ENCODE results near the gene TRAPPC12.
"Not testable (repeated sequence)": the region's sequence is repeated elsewhere in the genome, so short reads cannot be mapped to it uniquely, and the experiment has no call there.

The TRAPPC12 gene

GRCh38 chr2:3379647-3380534, at the start of gene TRAPPC12:
TSS of gene TRAPPC12 (plus strand) at chr2:3379694. CDS start at chr2:3387624, 7,930 bp downstream.
- DNase-seq: peak; percentile 96

GRCh38 chr2:3332133-3332532, 47.4 kb upstream of the TRAPPC12 start:
- no peak for DNase-seq

- DNase-seq: no peak
Measured at GRCh38 chr2:3334392-3335345, 44.8 kb upstream of the TRAPPC12 start.

GRCh38 chr2:3336844-3337243, 42.6 kb upstream of the TRAPPC12 start:
- DNase-seq: no peak

- no peak for DNase-seq
Measured at GRCh38 chr2:3338340-3338739, 41.2 kb upstream of the TRAPPC12 start.

GRCh38 chr2:3340144-3340543, 39.4 kb upstream of the TRAPPC12 start:
- DNase-seq: no peak

- DNase-seq: no peak
Measured at GRCh38 chr2:3341336-3341735, 38.2 kb upstream of the TRAPPC12 start.

- no peak for DNase-seq
Measured at GRCh38 chr2:3342324-3342723, 37.2 kb upstream of the TRAPPC12 start.

- DNase-seq: no peak
Measured at GRCh38 chr2:3343012-3343411, 36.5 kb upstream of the TRAPPC12 start.

- no peak for DNase-seq
Measured at GRCh38 chr2:3344897-3345296, 34.6 kb upstream of the TRAPPC12 start.

GRCh38 chr2:3345621-3346020, 33.9 kb upstream of the TRAPPC12 start:
- DNase-seq: no peak

GRCh38 chr2:3348767-3349166, 30.7 kb upstream of the TRAPPC12 start:
- DNase-seq: no peak

GRCh38 chr2:3349211-3349693, 30.2 kb upstream of the TRAPPC12 start:
- no peak for DNase-seq

- DNase-seq: no peak
Measured at GRCh38 chr2:3354986-3355385, 24.5 kb upstream of the TRAPPC12 start.

GRCh38 chr2:3355951-3356569, 23.4 kb upstream of the TRAPPC12 start:
- DNase-seq: no peak

GRCh38 chr2:3356799-3357198, 22.7 kb upstream of the TRAPPC12 start:
- no peak for DNase-seq

- DNase-seq: not testable (repeated sequence)
Measured at GRCh38 chr2:3357446-3357845, 22.0 kb upstream of the TRAPPC12 start.

GRCh38 chr2:3357926-3358325, 21.6 kb upstream of the TRAPPC12 start:
- no peak for DNase-seq

- DNase-seq: no peak
Measured at GRCh38 chr2:3361518-3362389, 17.7 kb upstream of the TRAPPC12 start.

GRCh38 chr2:3365219-3365618, 14.3 kb upstream of the TRAPPC12 start:
- no peak for DNase-seq

GRCh38 chr2:3368261-3368722, 11.2 kb upstream of the TRAPPC12 start:
- DNase-seq: no peak

Measured in hematopoietic multipotent progenitor cell treated with erythropoietin and hydrocortisone succinate and interleukin-3 and kit ligand, for 6 days (in vitro differentiated cells).